Fibroblast of lung (primary cell): ENCODE results near the gene C3orf38. TPM values are rescaled to one million over a fixed set of nuclear protein-coding genes. Genes with fewer than 3 reads are reported as not detected.
A peak's percentile ranks its signal among the peaks of the same experiment; 100 is the strongest.

Experiments
- DNase-seq, 2 donors: peaks; one replicate each; pipeline versions ENCODE4 v3.0.0 to v3.0.0-alpha.2; 2010; ENCODE audit warnings: low read depth in 2 of 2
- H2AFZ ChIP-seq: 2 replicates; pipeline ENCODE4 v1.5.1; 2012; ENCODE audit warnings: low read length, control low read depth, inconsistent platforms
- H3K27ac ChIP-seq: 2 replicates; pipeline ENCODE4 v1.5.1; 2011; ENCODE audit warnings: low read length, control low read depth; ENCODE audit not compliant: insufficient read depth
- H3K27me3 ChIP-seq: 2 replicates; pipeline ENCODE4 v1.5.1; 2011; ENCODE audit warnings: mild to moderate bottlenecking, low read length; ENCODE audit not compliant: control insufficient read depth, insufficient read depth
- H3K36me3 ChIP-seq: 2 replicates; pipeline ENCODE4 v1.5.1; 2011; ENCODE audit warnings: low read length; ENCODE audit not compliant: control insufficient read depth, insufficient read depth
- H3K4me1 ChIP-seq: 2 replicates; pipeline ENCODE4 v1.5.1; 2011; ENCODE audit warnings: low read length; ENCODE audit not compliant: control insufficient read depth, insufficient read depth; ENCODE audit errors: extremely low read depth
- H3K4me2 ChIP-seq: 2 replicates; pipeline ENCODE4 v1.5.1; 2011; ENCODE audit warnings: low read length, control low read depth; ENCODE audit not compliant: insufficient read depth; ENCODE audit errors: extremely low read depth
- H3K4me3 ChIP-seq, 4 experiments: fragments of 200-600 bp in 1 of 4; sonication (generic) in 1 of 4; replicated peaks in 1 of 4; 2 replicates each; pipeline ENCODE4 v1.5.1; 2011 to 2016; ENCODE audit warnings: low read length in 4 of 4, low read depth in 3 of 4, mild to moderate bottlenecking in 3 of 4, control low read depth in 2 of 4, inconsistent platforms in 1 of 4, mixed read lengths in 1 of 4; ENCODE audit not compliant: insufficient read depth in 1 of 4; ENCODE audit errors: control extremely low read depth in 1 of 4
- H3K79me2 ChIP-seq: 2 replicates; pipeline ENCODE4 v1.5.1; 2012; ENCODE audit warnings: mild to moderate bottlenecking, low read length, inconsistent platforms; ENCODE audit not compliant: control insufficient read depth, insufficient read depth
- H3K9ac ChIP-seq: 2 replicates; pipeline ENCODE4 v1.5.1; 2011; ENCODE audit warnings: mild to moderate bottlenecking, low read length, control low read depth; ENCODE audit not compliant: insufficient read depth
- H3K9me3 ChIP-seq: 2 replicates; pipeline ENCODE4 v1.5.1; 2012; ENCODE audit warnings: low read depth, low read length; ENCODE audit not compliant: control insufficient read depth, insufficient read depth
- H4K20me1 ChIP-seq: 2 replicates; pipeline ENCODE4 v1.5.1; 2011; ENCODE audit warnings: low read length; ENCODE audit not compliant: control insufficient read depth, insufficient read depth; ENCODE audit errors: extremely low read depth
- EZH2 ChIP-seq: IDR thresholded peaks from 2 replicates; pipeline ENCODE4 v1.5.1; 2012; ENCODE audit warnings: low read length, control low read depth, mild to moderate bottlenecking; ENCODE audit errors: missing control alignments
- polyA plus RNA-seq, 2 donors: library from polyadenylated mRNA; depleted of rRNA in 1 of 2; stranded (reverse) in 1 of 2; unstranded in 1 of 2; fragments of >200 nt; gene quantifications; 2 replicates each; pipeline ENCODE4 v1.2.1, GENCODE V29; 2011 to 2012; ENCODE audit warnings: missing spikeins in 1 of 2
- total RNA-seq: library from RNA; depleted of rRNA; stranded (reverse); fragments of >200 nt; gene quantifications from 2 replicates; pipeline ENCODE4 v1.2.1, GENCODE V29; 2014
- TF ChIP-seq, protein P1 (sequence below), 2 donors: IDR thresholded peaks in 1 of 2; conservative IDR thresholded peaks in 1 of 2; 1 replicate in 1 of 2; 2 replicates in 1 of 2; pipeline ENCODE4 v1.5.1; 2011 to 2012; ENCODE audit warnings: low read length in 2 of 2, control low read depth in 1 of 2, inconsistent platforms in 1 of 2, low read depth in 1 of 2, mild to moderate bottlenecking in 1 of 2

Gene C3orf38
- total and polyA plus RNA-seq, 2 donors (not counting 1 experiment from before 2014, with no cell fraction given): 24.5 to 26.4 TPM

DNA sequence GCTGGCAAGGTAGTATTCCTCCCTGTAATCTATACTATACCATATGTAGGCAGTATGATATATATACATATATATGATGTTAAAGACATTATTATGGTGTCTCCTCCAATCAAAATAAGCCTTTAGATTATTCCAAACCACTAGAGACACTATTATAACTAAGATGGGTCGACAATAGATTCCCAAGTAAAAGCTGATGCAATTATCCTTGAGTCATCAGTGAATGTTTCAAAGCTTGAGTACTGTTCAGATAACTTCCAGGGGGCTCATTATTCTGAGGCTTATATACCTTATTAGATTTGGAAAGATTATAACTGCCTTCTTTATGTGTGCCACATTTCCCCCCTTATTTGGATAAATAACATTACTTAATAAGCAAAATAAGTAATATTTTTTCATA is 11.9 kb upstream of the C3orf38 start:
- peak; percentile 27 to 44 for DNase-seq
- no peak for TF ChIP-seq EZH2
- TF ChIP-seq, protein P1, sequence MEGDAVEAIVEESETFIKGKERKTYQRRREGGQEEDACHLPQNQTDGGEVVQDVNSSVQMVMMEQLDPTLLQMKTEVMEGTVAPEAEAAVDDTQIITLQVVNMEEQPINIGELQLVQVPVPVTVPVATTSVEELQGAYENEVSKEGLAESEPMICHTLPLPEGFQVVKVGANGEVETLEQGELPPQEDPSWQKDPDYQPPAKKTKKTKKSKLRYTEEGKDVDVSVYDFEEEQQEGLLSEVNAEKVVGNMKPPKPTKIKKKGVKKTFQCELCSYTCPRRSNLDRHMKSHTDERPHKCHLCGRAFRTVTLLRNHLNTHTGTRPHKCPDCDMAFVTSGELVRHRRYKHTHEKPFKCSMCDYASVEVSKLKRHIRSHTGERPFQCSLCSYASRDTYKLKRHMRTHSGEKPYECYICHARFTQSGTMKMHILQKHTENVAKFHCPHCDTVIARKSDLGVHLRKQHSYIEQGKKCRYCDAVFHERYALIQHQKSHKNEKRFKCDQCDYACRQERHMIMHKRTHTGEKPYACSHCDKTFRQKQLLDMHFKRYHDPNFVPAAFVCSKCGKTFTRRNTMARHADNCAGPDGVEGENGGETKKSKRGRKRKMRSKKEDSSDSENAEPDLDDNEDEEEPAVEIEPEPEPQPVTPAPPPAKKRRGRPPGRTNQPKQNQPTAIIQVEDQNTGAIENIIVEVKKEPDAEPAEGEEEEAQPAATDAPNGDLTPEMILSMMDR (conservative IDR thresholded peaks at IDR 0.05 in 1 of 2, IDR thresholded peaks at IDR 0.05 in 1 of 2; ENCODE audit: low read depth in 1 of 2, low read length in 2 of 2): no peak
- H3K27ac ChIP-seq: no peak overlapping the region
- no peaks in the 10 kb centered on the region for H3K36me3 ChIP-seq
- H3K9me3 ChIP-seq: no peaks in the 10 kb centered on the region
- H2AFZ ChIP-seq: no peak overlapping the region
- H3K79me2 ChIP-seq: no peaks in the 10 kb centered on the region
- H3K27me3 ChIP-seq: no peaks in the 10 kb centered on the region
- H3K4me3 ChIP-seq: no peak overlapping the region
- peaks cover 5% of the 10 kb centered on the region for H3K4me1 ChIP-seq
- H4K20me1 ChIP-seq: no peaks in the 10 kb centered on the region
- H3K4me2 ChIP-seq: no peak overlapping the region
- H3K9ac ChIP-seq: no peak overlapping the region

DNA sequence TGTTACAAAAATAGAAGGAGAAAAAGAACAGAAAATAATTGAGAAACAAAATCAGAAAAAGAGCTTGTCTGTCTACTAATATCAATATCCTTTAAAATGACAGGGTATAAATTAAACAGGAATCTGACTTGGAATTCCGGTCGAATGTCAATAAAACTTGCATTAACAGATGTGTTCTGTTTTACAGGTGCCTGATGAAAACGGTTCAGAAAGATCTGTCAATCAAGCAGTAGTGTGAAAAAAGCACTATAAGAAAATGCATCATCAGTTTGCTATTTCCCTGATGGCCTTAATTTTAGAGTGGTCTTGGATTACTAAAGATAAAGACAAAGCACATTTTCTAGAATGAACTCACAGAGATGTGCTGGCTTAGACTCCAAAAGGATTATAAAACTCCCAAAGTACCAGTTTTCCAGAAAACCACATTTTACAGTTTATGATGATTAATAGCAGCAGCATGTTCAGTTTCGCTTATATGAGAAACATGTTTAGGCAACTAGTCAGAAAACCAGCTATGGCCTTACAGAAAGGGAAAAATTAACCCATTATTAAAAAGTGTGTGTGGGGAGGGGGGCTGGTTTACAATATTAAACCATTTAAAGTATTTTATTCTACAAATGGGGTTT is 8.2 kb upstream of the C3orf38 start:
- H3K9ac ChIP-seq: no peak overlapping the region
- no peaks in the 10 kb centered on the region for H3K36me3 ChIP-seq
- H3K4me3 ChIP-seq: no peak overlapping the region
- TF ChIP-seq, protein P1 (conservative IDR thresholded peaks at IDR 0.05 in 1 of 2, IDR thresholded peaks at IDR 0.05 in 1 of 2; ENCODE audit: low read depth in 1 of 2, low read length in 2 of 2): no peak
- TF ChIP-seq EZH2: no peak
- peak; percentile 62 to 80 for DNase-seq
- H3K27ac ChIP-seq: no peak overlapping the region
- no peak overlapping the region for H3K4me2 ChIP-seq
- H3K4me1 ChIP-seq: peaks cover 5% of the 10 kb centered on the region
- H2AFZ ChIP-seq: no peak overlapping the region
- no peaks in the 10 kb centered on the region for H3K9me3 ChIP-seq
- H4K20me1 ChIP-seq: no peaks in the 10 kb centered on the region
- no peaks in the 10 kb centered on the region for H3K27me3 ChIP-seq
- no peaks in the 10 kb centered on the region for H3K79me2 ChIP-seq

DNA sequence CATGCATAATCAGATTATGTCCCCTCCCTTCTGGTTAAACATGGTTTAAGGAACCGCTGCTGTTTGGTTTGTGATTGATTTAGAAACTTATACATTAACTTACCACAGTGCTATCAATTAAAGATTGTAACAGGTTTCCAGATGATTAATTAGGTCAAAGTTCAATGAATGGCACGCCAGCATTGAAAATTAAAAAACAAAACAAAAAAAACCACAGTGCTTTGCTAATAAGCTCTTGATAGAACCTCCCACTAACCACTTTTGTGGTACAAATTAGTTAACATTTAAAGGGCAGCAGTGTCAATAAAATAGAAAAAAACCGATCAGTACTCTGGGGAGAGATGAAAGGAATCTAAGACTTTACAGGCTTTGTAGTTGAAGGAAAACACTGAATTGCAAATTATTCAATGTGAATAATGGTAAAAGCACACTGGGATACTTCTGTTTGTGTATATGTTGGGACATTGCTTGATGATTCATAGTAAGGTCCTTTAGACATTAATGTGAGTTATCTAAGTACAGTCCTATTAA is 7.6 kb upstream of the C3orf38 start:
- no peak for TF ChIP-seq EZH2
- TF ChIP-seq, protein P1 (conservative IDR thresholded peaks at IDR 0.05 in 1 of 2, IDR thresholded peaks at IDR 0.05 in 1 of 2; ENCODE audit: low read depth in 1 of 2, low read length in 2 of 2): no peak
- no peaks in the 10 kb centered on the region for H3K79me2 ChIP-seq
- no peaks in the 10 kb centered on the region for H3K36me3 ChIP-seq
- H3K9ac ChIP-seq: no peak overlapping the region
- H3K9me3 ChIP-seq: no peaks in the 10 kb centered on the region
- no peaks in the 10 kb centered on the region for H4K20me1 ChIP-seq
- peak overlapping the region; percentile 23 for H3K4me2 ChIP-seq
- H3K27me3 ChIP-seq: no peaks in the 10 kb centered on the region
- H2AFZ ChIP-seq: no peak overlapping the region
- peaks cover 5% of the 10 kb centered on the region for H3K4me1 ChIP-seq
- peak; percentile 49 to 64 for DNase-seq
- no peak overlapping the region for H3K4me3 ChIP-seq
- H3K27ac ChIP-seq: no peak overlapping the region
